GM19193 (cell line): ENCODE data around the gene HSPA2.

ENCODE experiments used
- POLR2A ChIP-seq: IDR thresholded peaks from 4 replicates; pipeline ENCODE4 v1.6.1; 2011; ENCODE audit not compliant: insufficient read depth, insufficient read length; ENCODE audit errors: extremely low read depth

Gene HSPA2

DNA sequence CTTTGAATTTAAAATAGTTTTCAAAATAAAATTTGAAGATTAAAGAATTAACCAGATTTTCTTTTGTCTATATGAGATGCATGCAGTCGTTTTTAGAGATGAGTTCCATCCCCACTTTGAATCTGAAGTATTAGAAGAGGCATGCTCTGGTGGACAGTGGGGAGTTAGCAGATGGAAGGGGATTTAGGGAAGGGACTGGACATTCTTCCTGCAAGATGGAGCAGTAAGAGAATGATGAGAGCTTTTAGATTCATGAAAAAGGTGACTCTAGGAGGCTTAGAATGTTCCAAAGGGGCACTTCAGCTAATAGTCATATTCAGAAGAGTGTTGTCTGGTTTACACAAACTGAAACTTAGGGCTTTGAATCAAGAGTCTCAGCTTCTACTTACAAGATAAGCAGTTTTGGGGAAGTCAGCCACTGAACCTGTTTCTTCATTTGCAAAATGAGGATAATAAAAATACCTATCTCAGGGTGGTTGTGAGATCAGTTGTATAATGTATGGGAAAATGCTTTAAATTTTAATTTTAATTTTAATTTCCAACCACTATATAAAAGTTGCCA is 32.2 kb upstream of the HSPA2 start:
- TF ChIP-seq POLR2A, result no peak

DNA sequence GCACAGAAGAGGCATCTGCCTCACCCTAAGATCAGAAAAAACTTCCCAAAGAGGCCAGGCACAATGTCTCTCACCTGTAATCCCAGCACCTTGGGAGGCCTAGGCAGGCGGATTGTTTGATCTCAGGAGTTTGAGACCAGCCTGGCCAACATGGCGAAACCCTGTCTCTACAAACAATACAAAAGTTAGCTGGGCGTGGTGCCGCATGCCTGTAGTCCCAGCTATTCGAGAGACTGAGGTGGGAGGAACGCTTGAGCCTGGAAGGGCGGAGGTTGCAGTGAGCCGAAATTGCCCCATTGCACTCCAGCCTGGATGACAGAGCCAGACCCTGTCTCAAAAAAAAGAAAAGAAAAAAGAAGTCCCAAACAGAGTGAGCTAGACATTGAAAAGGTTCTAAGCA is 31.5 kb upstream of the HSPA2 start:
- no peak for TF ChIP-seq POLR2A

DNA sequence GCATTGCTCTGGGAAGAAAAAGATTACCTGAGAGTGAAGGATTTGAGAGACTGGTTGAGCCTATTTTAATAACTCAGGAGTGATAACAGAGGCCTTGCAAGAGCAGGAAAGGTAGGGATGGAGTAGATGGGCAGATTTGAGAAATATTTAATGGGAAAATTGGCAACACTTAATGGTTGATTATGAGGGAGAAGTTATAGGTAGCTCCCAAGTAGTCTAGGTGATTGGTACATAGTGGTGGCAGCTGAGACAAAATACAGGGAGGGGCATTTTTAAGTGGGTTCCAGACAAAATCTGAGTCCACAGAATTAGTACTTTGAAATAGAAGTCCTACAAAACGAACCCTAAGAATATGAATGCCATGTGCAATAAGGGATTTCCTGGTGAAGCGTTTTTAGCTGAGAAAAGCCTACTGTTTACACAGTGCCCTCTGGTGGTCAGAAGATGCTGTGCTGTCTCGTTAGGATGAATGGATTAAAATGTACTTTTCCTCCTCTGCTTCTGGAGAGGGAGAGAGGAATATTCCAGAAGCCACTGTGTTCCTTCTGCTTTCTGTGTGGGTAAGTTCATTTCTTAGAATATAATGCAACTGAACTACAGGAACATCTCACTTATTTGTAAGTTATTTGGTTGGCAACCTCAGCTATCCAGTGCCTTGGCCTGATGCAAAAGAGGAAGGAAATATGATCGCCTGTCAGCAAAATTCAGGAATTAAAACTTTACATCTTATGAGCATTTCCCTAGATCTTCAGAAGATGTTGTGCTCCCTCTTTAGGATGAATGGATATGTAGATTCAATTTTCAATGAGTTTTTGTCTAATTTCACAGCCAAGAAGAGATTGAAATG is 29.5 kb upstream of the HSPA2 start:
- no peak for TF ChIP-seq POLR2A

DNA sequence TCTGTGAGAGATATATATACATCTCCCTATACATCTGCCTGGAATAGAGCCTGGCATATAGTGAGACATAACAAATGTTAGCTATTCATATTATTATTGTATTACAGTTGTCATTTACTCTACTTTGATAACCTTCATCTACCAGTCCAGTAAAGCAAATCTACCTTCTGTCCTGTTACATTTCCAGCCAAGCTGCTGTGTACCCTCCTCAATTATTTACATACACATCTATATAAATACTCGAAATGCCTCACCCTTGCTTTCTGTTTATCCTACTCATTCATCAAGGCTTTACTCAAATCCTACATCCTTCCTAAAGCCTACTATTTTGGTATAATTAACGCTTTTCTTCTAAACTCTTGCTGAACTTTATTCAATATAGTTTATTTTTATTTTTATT is 27.3 kb upstream of the HSPA2 start:
- TF ChIP-seq POLR2A, result no peak

DNA sequence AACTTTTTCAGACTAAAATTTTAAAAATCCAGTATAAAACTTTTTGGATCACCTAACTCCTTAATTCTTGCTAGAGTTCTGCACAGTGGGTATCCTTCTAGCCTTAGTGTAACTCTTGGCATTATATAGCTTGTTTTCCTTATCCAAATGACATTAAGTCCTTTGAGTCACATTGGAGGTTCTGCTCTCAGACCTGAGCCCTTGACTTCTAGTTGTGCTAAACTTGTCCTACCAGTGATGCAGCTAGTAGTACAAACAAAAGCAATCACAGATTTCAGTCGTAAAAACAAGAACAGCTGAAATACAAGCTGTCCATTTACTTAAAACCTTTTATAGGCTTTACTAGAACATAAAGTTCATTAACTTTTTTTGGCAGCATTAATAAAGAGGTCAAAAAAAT is 25.5 kb upstream of the HSPA2 start:
- no peak for TF ChIP-seq POLR2A

DNA sequence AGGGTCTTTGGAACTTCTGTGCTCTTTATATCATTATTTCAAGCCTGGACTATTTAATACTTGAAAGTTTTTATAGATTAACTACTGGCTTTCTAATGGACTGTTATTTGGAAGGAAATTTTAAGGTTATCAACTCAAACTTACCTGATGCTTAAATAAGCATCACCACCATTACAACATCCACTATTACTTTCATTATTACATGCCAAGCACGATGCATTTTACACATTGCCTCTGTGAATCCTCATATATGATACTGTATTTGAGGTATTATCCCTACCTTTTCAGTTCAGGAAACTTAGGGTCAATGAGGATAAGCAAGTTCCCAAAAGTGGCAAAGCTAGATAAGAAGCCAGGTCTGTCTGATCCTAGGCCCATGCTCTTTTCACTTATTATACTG is 23.6 kb upstream of the HSPA2 start:
- no peak for TF ChIP-seq POLR2A

DNA sequence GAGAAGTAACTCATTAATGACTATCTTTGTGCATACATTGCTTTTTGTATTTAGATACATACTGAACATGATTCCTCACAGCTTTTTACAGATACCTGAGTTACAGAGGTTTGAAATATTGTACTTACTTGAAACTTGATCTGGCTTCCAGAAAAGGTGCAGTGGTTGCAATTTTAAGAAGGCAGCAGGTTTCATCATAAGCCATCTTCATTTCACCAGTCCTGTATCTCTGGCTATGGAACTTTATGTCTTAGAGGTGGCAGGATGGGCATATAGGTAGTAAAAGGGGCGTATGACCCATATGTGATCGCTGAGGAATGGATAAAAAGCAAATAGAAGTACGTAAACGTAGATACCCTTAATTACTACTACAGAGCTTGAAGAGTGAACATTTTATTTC is 22.3 kb upstream of the HSPA2 start:
- no peak for TF ChIP-seq POLR2A

DNA sequence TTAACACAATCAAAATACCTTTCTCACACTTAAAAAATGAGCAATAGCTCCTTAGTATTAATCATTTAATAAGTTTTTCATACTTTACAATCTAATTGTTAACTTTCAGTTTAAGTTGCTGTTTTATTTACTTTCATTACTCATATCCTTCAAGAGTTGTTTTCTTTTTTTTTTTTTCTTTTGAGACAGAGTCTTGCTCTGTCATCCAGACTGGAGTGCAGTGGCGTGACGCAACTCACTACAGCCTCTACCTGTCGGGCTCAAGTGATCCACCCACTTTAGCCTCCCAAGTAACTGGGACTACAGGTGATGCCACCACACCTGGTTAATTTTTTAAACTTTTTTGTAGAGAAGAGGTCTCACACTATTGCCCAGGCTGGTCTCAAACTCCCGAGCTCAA is 19.8 kb upstream of the HSPA2 start:
- no peak for TF ChIP-seq POLR2A

DNA sequence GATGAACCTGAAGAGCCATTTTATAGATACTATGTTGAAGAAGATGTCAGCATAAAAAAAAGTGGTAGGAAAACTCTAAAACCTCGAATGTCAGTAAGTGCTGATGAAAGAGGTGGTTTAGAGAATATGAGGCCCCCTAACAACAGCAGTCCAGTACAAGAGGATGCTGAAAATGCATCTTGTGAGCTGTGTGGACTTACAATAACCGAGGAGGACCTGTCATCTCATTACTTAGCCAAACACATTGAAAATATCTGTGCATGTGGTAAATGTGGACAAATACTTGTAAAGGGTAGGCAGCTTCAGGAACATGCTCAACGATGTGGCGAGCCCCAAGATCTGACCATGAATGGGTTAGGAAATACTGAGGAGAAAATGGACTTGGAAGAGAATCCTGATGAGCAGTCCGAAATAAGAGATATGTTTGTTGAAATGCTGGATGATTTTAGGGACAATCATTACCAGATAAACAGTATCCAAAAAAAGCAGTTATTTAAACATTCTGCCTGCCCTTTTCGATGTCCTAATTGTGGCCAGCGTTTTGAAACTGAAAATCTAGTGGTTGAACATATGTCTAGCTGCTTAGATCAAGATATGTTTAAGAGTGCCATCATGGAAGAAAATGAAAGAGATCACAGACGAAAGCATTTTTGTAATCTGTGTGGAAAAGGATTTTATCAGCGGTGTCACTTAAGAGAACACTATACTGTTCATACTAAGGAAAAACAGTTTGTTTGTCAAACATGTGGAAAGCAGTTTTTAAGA is 17.8 kb upstream of the HSPA2 start:
- no peak for TF ChIP-seq POLR2A

DNA sequence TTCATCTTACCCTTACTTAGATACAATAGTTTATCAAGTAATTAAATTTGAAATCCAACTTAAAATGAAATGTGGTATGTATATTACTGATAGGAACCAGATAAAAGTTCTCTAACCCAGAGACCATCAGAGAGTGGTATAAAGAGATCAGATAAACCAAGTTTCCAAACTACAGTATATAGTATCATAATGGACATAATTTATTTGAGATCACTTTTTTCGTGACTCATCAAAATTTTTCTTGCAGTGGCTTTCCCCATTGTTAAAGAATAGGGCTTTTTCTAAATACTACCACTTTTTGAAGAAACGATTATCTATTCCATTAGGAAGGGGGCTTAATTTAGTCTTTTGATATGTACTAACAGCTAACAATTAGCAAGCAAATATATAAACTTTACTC is 15.2 kb upstream of the HSPA2 start:
- no peak for TF ChIP-seq POLR2A

DNA sequence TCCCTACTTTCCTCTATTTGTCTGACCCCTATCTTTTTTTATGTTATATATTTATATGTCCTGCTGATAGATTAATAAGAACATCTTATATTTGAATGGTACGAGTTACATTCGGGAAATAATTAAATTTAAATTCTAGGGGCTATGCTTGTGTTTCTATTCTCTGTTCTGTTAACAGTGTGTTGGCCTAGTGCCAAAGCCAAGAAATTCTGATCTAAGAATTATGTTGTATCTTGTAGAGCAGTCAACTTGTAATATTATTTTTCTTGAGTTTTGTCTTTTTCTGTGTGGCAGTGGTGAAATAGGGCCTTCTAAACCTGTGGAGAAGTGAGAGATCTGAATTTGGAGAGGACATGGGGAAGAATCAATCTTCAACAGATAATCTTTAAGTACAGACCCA is 9.0 kb upstream of the HSPA2 start:
- TF ChIP-seq POLR2A, result no peak

DNA sequence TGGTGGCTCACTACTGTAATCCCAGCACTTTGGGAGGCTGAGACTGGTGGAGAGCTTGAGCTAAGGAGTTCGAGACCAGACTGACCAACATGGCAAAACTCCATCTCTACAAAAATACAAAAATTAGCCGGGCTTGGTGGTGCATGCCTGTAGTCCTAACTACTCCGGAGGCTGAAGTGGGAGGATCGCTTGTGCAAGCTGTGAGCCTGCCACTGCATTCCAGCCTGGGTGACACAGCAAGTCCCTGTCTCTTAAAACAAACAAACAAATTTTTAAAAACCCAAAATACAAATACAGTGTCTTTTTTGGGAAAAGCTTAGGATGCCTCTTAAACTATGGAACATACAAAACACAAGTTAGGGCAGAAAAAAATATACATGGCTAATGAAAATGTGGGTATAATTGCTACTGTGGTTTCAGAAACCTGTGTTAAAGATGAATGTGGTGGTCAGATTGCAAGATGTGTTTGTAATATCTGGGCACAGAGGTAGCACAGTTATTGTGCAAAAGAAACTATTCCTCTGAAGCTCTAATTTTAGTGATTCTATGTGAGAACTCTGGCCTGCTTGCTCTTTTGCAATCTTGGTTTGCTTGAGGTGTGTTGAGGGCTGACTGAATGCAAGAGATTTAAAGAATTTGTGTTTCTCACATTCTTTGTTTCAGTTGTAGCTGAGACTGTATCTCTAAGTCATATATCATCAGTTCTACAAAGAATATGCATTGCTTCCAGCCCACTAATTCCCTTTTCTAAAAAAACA is 3.9 kb upstream of the HSPA2 start:
- no peak for TF ChIP-seq POLR2A

DNA sequence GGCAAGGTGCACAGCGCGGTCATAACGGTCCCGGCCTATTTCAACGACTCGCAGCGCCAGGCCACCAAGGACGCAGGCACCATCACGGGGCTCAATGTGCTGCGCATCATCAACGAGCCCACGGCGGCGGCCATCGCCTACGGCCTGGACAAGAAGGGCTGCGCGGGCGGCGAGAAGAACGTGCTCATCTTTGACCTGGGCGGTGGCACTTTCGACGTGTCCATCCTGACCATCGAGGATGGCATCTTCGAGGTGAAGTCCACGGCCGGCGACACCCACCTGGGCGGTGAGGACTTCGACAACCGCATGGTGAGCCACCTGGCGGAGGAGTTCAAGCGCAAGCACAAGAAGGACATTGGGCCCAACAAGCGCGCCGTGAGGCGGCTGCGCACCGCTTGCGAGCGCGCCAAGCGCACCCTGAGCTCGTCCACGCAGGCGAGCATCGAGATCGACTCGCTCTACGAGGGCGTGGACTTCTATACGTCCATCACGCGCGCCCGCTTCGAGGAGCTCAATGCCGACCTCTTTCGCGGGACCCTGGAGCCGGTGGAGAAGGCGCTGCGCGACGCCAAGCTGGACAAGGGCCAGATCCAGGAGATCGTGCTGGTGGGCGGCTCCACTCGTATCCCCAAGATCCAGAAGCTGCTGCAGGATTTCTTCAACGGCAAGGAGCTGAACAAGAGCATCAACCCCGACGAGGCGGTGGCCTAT is 875 bp downstream of the HSPA2 start:
- no peak for TF ChIP-seq POLR2A
